SU-DHL-6 (cell line): ENCODE results near the gene PKNOX2.

ENCODE experiments used
- H2AFZ ChIP-seq: fragments of 200-600 bp; sonication (generic); 2 replicates; pipeline ENCODE4 v1.6.1; 2014; ENCODE audit warnings: low read depth, mild to moderate bottlenecking, moderate library complexity, mixed read lengths, antibody characterized with exemption, low read length; ENCODE audit not compliant: severe bottlenecking
- H3F3A ChIP-seq: fragments of 200-600 bp; shearing (Covaris generic); 2 replicates; pipeline ENCODE4 v1.6.0; 2016; ENCODE audit warnings: antibody characterized with exemption, mild to moderate bottlenecking; ENCODE audit not compliant: insufficient read depth
- H3K27ac ChIP-seq: fragments of 200-600 bp; sonication (generic); 2 replicates; pipeline ENCODE4 v1.5.1; 2016; ENCODE audit warnings: low read depth, mild to moderate bottlenecking, low read length, moderate library complexity, mixed read lengths
- H3K27me3 ChIP-seq: fragments of 200-600 bp; sonication (generic), shearing (Covaris generic); 2 replicates; pipeline ENCODE4 v1.6.0; 2014; ENCODE audit warnings: mild to moderate bottlenecking, low read length
- H3K36me3 ChIP-seq: fragments of 200-600 bp; sonication (generic); 2 replicates; pipeline ENCODE4 v1.6.1; 2014; ENCODE audit warnings: mild to moderate bottlenecking, low read length, mixed read lengths
- H3K4me2 ChIP-seq: fragments of 300-600, 200-600 bp; shearing (Covaris generic), sonication (generic); 2 replicates; pipeline ENCODE4 v1.6.0; 2014; ENCODE audit warnings: low read length, low read depth, mild to moderate bottlenecking; ENCODE audit not compliant: poor library complexity, severe bottlenecking
- H3K4me3 ChIP-seq: fragments of 200-600 bp; sonication (generic); 2 replicates; pipeline ENCODE4 v1.5.1; 2014; ENCODE audit warnings: antibody characterized with exemption, low read length, mild to moderate bottlenecking, mixed read lengths; ENCODE audit not compliant: insufficient read depth, poor library complexity, severe bottlenecking
- H3K79me2 ChIP-seq: fragments of 200-600 bp; sonication (generic); 2 replicates; pipeline ENCODE4 v1.6.1; 2014; ENCODE audit warnings: mild to moderate bottlenecking, low read length, moderate library complexity; ENCODE audit not compliant: insufficient read depth
- H3K9ac ChIP-seq: fragments of 200-600 bp; sonication (generic); 2 replicates; pipeline ENCODE4 v1.7.0; 2014; ENCODE audit warnings: mild to moderate bottlenecking, low read length
- H3K9me2 ChIP-seq: fragments of 200-600 bp; sonication (generic); replicated peaks from 2 replicates; pipeline ENCODE4 v1.6.1; 2014; ENCODE audit warnings: low read length; ENCODE audit not compliant: insufficient read depth
- H3K9me3 ChIP-seq: fragments of 200-600 bp; sonication (generic); 2 replicates; pipeline ENCODE4 v1.6.1; 2014; ENCODE audit warnings: low read length, mixed read lengths; ENCODE audit not compliant: insufficient read depth
- H4K20me1 ChIP-seq: fragments of 200-600 bp; sonication (generic); 2 replicates; pipeline ENCODE4 v1.6.1; 2014; ENCODE audit warnings: low read depth, mild to moderate bottlenecking, antibody characterized with exemption, low read length, moderate library complexity, mixed read lengths
- EZH2phosphoT487 ChIP-seq: fragments of 200-600 bp; sonication (generic), shearing (Covaris generic); conservative IDR thresholded peaks from 2 replicates; pipeline ENCODE4 v1.6.1; 2018; ENCODE audit warnings: mild to moderate bottlenecking, antibody characterized with exemption, low read length, moderate library complexity, mixed read lengths
- TF ChIP-seq, protein P1 (sequence below): fragments of 200-600 bp; sonication (generic); IDR thresholded peaks from one replicate; pipeline ENCODE4 v1.5.1; 2017; ENCODE audit warnings: antibody characterized with exemption, mild to moderate bottlenecking, low read length, moderate library complexity; ENCODE audit not compliant: insufficient read depth, poor library complexity, severe bottlenecking

PKNOX2 gene

GRCh38 chr11:125347261-125347585 is 182.7 kb downstream of the PKNOX2 start:
- Histone ChIP-seq H2AFZ (no peak overlapping the region), H3K79me2 (no peaks in the 10 kb centered on the region), H3K4me2 (no peak overlapping the region), H3K9ac (no peak overlapping the region), H3K4me3 (no peak overlapping the region), H3K27me3 (no peaks in the 10 kb centered on the region), H4K20me1 (no peaks in the 10 kb centered on the region), H3F3A (no peaks in the 10 kb centered on the region), H3K27ac (no peak overlapping the region), H3K36me3 (no peaks in the 10 kb centered on the region), H3K9me2 (no peaks in the 10 kb centered on the region), H3K9me3 (no peaks in the 10 kb centered on the region)
- TF ChIP-seq EZH2phosphoT487, result no peak
- TF ChIP-seq, protein P1, sequence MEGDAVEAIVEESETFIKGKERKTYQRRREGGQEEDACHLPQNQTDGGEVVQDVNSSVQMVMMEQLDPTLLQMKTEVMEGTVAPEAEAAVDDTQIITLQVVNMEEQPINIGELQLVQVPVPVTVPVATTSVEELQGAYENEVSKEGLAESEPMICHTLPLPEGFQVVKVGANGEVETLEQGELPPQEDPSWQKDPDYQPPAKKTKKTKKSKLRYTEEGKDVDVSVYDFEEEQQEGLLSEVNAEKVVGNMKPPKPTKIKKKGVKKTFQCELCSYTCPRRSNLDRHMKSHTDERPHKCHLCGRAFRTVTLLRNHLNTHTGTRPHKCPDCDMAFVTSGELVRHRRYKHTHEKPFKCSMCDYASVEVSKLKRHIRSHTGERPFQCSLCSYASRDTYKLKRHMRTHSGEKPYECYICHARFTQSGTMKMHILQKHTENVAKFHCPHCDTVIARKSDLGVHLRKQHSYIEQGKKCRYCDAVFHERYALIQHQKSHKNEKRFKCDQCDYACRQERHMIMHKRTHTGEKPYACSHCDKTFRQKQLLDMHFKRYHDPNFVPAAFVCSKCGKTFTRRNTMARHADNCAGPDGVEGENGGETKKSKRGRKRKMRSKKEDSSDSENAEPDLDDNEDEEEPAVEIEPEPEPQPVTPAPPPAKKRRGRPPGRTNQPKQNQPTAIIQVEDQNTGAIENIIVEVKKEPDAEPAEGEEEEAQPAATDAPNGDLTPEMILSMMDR, result no peak

GRCh38 chr11:125348141-125348651 is 183.6 kb downstream of the PKNOX2 start:
- no peaks in the 10 kb centered on the region for H3K36me3 ChIP-seq

GRCh38 chr11:125348674-125349309 is 184.2 kb downstream of the PKNOX2 start:
- Histone ChIP-seq H3K4me2 (no peak overlapping the region), H4K20me1 (no peaks in the 10 kb centered on the region), H3K27ac (no peak overlapping the region), H3K27me3 (no peaks in the 10 kb centered on the region), H3K9me2 (no peaks in the 10 kb centered on the region), H3K9ac (no peak overlapping the region), H3K4me3 (no peak overlapping the region), H3K36me3 (no peaks in the 10 kb centered on the region), H3F3A (no peaks in the 10 kb centered on the region), H3K79me2 (no peaks in the 10 kb centered on the region), H2AFZ (no peak overlapping the region), H3K9me3 (no peaks in the 10 kb centered on the region)
- TF ChIP-seq, protein P1, result no peak
- TF ChIP-seq EZH2phosphoT487, result no peak

More at GRCh38 chr11:125348141-125348651, 183.6 kb downstream of the PKNOX2 start:
- Histone ChIP-seq H3K9ac (no peak overlapping the region), H3K9me2 (no peaks in the 10 kb centered on the region), H2AFZ (no peak overlapping the region), H3K4me3 (no peak overlapping the region), H3K27ac (no peak overlapping the region), H3K79me2 (no peaks in the 10 kb centered on the region), H4K20me1 (no peaks in the 10 kb centered on the region), H3K27me3 (no peaks in the 10 kb centered on the region), H3K9me3 (no peaks in the 10 kb centered on the region), H3K4me2 (no peak overlapping the region), H3F3A (no peaks in the 10 kb centered on the region)
- TF ChIP-seq EZH2phosphoT487, result no peak
- TF ChIP-seq, protein P1, result no peak
